Measurements from ENCODE around the gene FHOD3. TPM values are rescaled to one million over a fixed set of nuclear protein-coding genes. Genes with fewer than 3 reads are reported as not detected.
A peak's percentile ranks its signal among the peaks of the same experiment; 100 is the strongest.
"Not testable (repeated sequence)": the region's sequence is repeated elsewhere in the genome, so short reads cannot be mapped to it uniquely, and the experiment has no call there.

FHOD3 gene
- total RNA-seq, 1 donor from 2014 or later = 311 TPM

GRCh38 chr18:36454245-36454644, 156.7 kb downstream of the FHOD3 start:
- intact Hi-C loops (cut with DNase I) = no loop called here
- no peak for DNase-seq (ENCODE audit: low spot score)

- no peak for DNase-seq (ENCODE audit: low spot score)
- intact Hi-C loops (cut with DNase I) = loop anchor here (5.0 kb wide), 1 partner anchor 33 kb away; no protein-coding TSS in a partner anchor
These were observed 157.4 kb downstream of the FHOD3 start for GRCh38 chr18:36454848-36455458.

- intact Hi-C loops (cut with DNase I) = loop anchor here (5.0 kb wide), 1 partner anchor 34 kb away; no protein-coding TSS in a partner anchor
- no peak for DNase-seq (ENCODE audit: low spot score)
These were observed 158.4 kb downstream of the FHOD3 start for GRCh38 chr18:36455931-36456330.

- intact Hi-C loops (cut with DNase I) = loop anchor here (5.0 kb wide), 1 partner anchor 34 kb away; no protein-coding TSS in a partner anchor
- DNase-seq (ENCODE audit: low spot score) = no peak
These were observed 159.1 kb downstream of the FHOD3 start for GRCh38 chr18:36456622-36457021.

- intact Hi-C loops (cut with DNase I) = loop anchor here (5.0 kb wide), 1 partner anchor 35 kb away; no protein-coding TSS in a partner anchor
- DNase-seq (ENCODE audit: low spot score) = no peak
These were observed 160.2 kb downstream of the FHOD3 start for GRCh38 chr18:36457683-36458082.

GRCh38 chr18:36458306-36458705, 160.8 kb downstream of the FHOD3 start:
- intact Hi-C loops (cut with DNase I) = loop anchor here (5.0 kb wide), 1 partner anchor 36 kb away; no protein-coding TSS in a partner anchor
- DNase-seq (ENCODE audit: low spot score) = no peak

GRCh38 chr18:36459203-36459602, 161.7 kb downstream of the FHOD3 start:
- intact Hi-C loops (cut with DNase I) = loop anchor here (5.0 kb wide), 1 partner anchor 37 kb away; no protein-coding TSS in a partner anchor
- no peak for DNase-seq (ENCODE audit: low spot score)

GRCh38 chr18:36459786-36460185, 162.3 kb downstream of the FHOD3 start:
- no peak for DNase-seq (ENCODE audit: low spot score)
- intact Hi-C loops (cut with DNase I) = loop anchor here (5.0 kb wide), 1 partner anchor 37 kb away; no protein-coding TSS in a partner anchor

GRCh38 chr18:36460324-36460850, 162.9 kb downstream of the FHOD3 start:
- intact Hi-C loops (cut with DNase I) = no loop called here
- no peak for DNase-seq (ENCODE audit: low spot score)

- intact Hi-C loops (cut with DNase I) = no loop called here
- no peak for DNase-seq (ENCODE audit: low spot score)
These were observed 163.3 kb downstream of the FHOD3 start for GRCh38 chr18:36460854-36461253.

GRCh38 chr18:36461551-36461987, 164.1 kb downstream of the FHOD3 start:
- intact Hi-C loops (cut with DNase I) = no loop called here

GRCh38 chr18:36463516-36463915, 166.0 kb downstream of the FHOD3 start:
- intact Hi-C loops (cut with DNase I); DNase-seq (ENCODE audit: low spot score): not testable (repeated sequence)

More at GRCh38 chr18:36461551-36461987, 164.1 kb downstream of the FHOD3 start:
- DNase-seq (ENCODE audit: low spot score) = no peak

- no peak for DNase-seq (ENCODE audit: low spot score)
- intact Hi-C loops (cut with DNase I) = no loop called here
These were observed 166.7 kb downstream of the FHOD3 start for GRCh38 chr18:36464126-36464651.

GRCh38 chr18:36465276-36465675, 167.8 kb downstream of the FHOD3 start:
- DNase-seq (ENCODE audit: low spot score) = no peak
- intact Hi-C loops (cut with DNase I) = loop anchor here (5.0 kb wide), 1 partner anchor 168 kb away; the partner anchor contains the start of gene FHOD3

- intact Hi-C loops (cut with DNase I) = loop anchor here (5.0 kb wide), 1 partner anchor 169 kb away; the partner anchor contains the start of gene FHOD3
- no peak for DNase-seq (ENCODE audit: low spot score)
These were observed 168.5 kb downstream of the FHOD3 start for GRCh38 chr18:36465970-36466369.

- intact Hi-C loops (cut with DNase I) = loop anchor here (2.0 to 5.0 kb wide), 2 partner anchors 75 to 170 kb away; partner anchors contain the start of gene FHOD3
These were observed 170.1 kb downstream of the FHOD3 start for GRCh38 chr18:36467614-36468013.

GRCh38 chr18:36468161-36468560, 170.6 kb downstream of the FHOD3 start:
- intact Hi-C loops (cut with DNase I) = loop anchor here (2.0 to 5.0 kb wide), 2 partner anchors 75 to 171 kb away; partner anchors contain the start of gene FHOD3
- DNase-seq (ENCODE audit: low spot score) = peak; percentile 86

More at GRCh38 chr18:36467614-36468013, 170.1 kb downstream of the FHOD3 start:
- DNase-seq (ENCODE audit: low spot score) = no peak

GRCh38 chr18:36469461-36469860, 171.9 kb downstream of the FHOD3 start:
- intact Hi-C loops (cut with DNase I) = loop anchor here (2.0 to 5.0 kb wide), 2 partner anchors 77 to 172 kb away; partner anchors contain the start of gene FHOD3
- DNase-seq (ENCODE audit: low spot score) = no peak

GRCh38 chr18:36470896-36471295, 173.4 kb downstream of the FHOD3 start:
- intact Hi-C loops (cut with DNase I) = loop anchor here (10.0 kb wide), 1 partner anchor 174 kb away; no protein-coding TSS in a partner anchor

GRCh38 chr18:36471393-36471792, 173.9 kb downstream of the FHOD3 start:
- no peak for DNase-seq (ENCODE audit: low spot score)
- intact Hi-C loops (cut with DNase I) = loop anchor here (10.0 kb wide), 1 partner anchor 173 kb away; no protein-coding TSS in a partner anchor

More at GRCh38 chr18:36470896-36471295, 173.4 kb downstream of the FHOD3 start:
- no peak for DNase-seq (ENCODE audit: low spot score)

All from cardiac septum (tissue), 1 donor.